IMR-90 (cell line): Measurements from ENCODE around the gene FOXP1. TPM values are rescaled to one million over a fixed set of nuclear protein-coding genes. Genes with fewer than 3 reads are reported as not detected.

ENCODE experiments used
- ATAC-seq: fragments of 200-7000 bp; cut with Tn5 transposase; 2 replicates; pipeline ENCODE4 v1.9.1; 2020; ENCODE audit warnings: low read depth, mild to moderate bottlenecking, moderate library complexity
- BruUV-seq: library from RNA; stranded (reverse); fragments of 400-500 nt; replicated peaks from 2 replicates; lab custom pipeline; 2021; lab: Mats Ljungman, UMichigan
- CTCF ChIA-PET: fragments of 300-600 bp; formaldehyde crosslinking; extraction: SDS; loops from one replicate; lab custom pipeline; 2021; ENCODE audit warnings: antibody characterized with exemption; lab: Yijun Ruan, JAX
- POLR2A ChIA-PET: fragments of 300-600 bp; sonication (Branson Sonifier 250); formaldehyde crosslinking; loops from one replicate; lab custom pipeline; 2022; ENCODE audit warnings: antibody characterized with exemption; ENCODE audit not compliant: unreplicated experiment; lab: Charles Lee
- DNase-seq: peaks from one replicate; pipeline ENCODE4 v3.0.0; 2013
- H2AFZ ChIP-seq: replicated peaks from 2 replicates; pipeline ENCODE3; 2013; ENCODE audit warnings: low read length, mild to moderate bottlenecking; ENCODE audit not compliant: poor library complexity
- H2AK5ac ChIP-seq: 2 replicates; pipeline ENCODE4 v1.6.1; 2013; ENCODE audit warnings: low read depth, low read length, inconsistent platforms
- H2AK9ac ChIP-seq: replicated peaks from 2 replicates; pipeline ENCODE3; 2013; ENCODE audit warnings: mild to moderate bottlenecking, low read depth, low read length, moderate library complexity; ENCODE audit not compliant: poor library complexity
- H2BK120ac ChIP-seq: 2 replicates; pipeline ENCODE4 v1.6.1; 2013; ENCODE audit warnings: low read depth, low read length, inconsistent platforms
- H2BK15ac ChIP-seq: 3 replicates; pipeline ENCODE4 v1.6.1; 2013; ENCODE audit warnings: low read depth, low read length, inconsistent platforms
- H2BK20ac ChIP-seq: 2 replicates; pipeline ENCODE4 v1.6.1; 2013; ENCODE audit warnings: low read depth, mild to moderate bottlenecking, inconsistent platforms, low read length, moderate library complexity
- H2BK5ac ChIP-seq: 2 replicates; pipeline ENCODE4 v1.6.1; 2013; ENCODE audit warnings: mild to moderate bottlenecking, low read depth, low read length, inconsistent platforms; ENCODE audit not compliant: poor library complexity, severe bottlenecking
- H3K14ac ChIP-seq: replicated peaks from 2 replicates; pipeline ENCODE4 v1.6.1; 2013; ENCODE audit warnings: low read depth, low read length, inconsistent platforms
- H3K18ac ChIP-seq: 2 replicates; pipeline ENCODE4 v1.6.1; 2013; ENCODE audit warnings: low read depth, low read length, control low read depth
- H3K23ac ChIP-seq: 2 replicates; pipeline ENCODE4 v1.6.1; 2013; ENCODE audit warnings: low read depth, low read length, inconsistent platforms
- H3K27ac ChIP-seq: 2 replicates; pipeline ENCODE4 v1.5.1; 2013; ENCODE audit warnings: mild to moderate bottlenecking, control low read depth, low read length; ENCODE audit not compliant: insufficient read depth
- H3K27me3 ChIP-seq: 2 replicates; pipeline ENCODE4 v1.6.1; 2013; ENCODE audit warnings: low read length; ENCODE audit not compliant: control insufficient read depth, insufficient read depth
- H3K36me3 ChIP-seq: 2 replicates; pipeline ENCODE4 v1.6.1; 2013; ENCODE audit warnings: low read length, mixed read lengths; ENCODE audit not compliant: control insufficient read depth, insufficient read depth
- H3K4ac ChIP-seq: 2 replicates; pipeline ENCODE4 v1.6.1; 2013; ENCODE audit warnings: low read depth, low read length, inconsistent platforms
- H3K4me1 ChIP-seq: 2 replicates; pipeline ENCODE4 v1.6.1; 2013; ENCODE audit warnings: low read length, mixed read lengths; ENCODE audit not compliant: control insufficient read depth, insufficient read depth
- H3K4me2 ChIP-seq: 2 replicates; pipeline ENCODE4 v1.6.1; 2013; ENCODE audit warnings: low read depth, mild to moderate bottlenecking, control low read depth, low read length, moderate library complexity
- H3K4me3 ChIP-seq: 2 replicates; pipeline ENCODE4 v1.5.1; 2013; ENCODE audit warnings: low read depth, mild to moderate bottlenecking, control low read depth, low read length, moderate library complexity; ENCODE audit not compliant: insufficient read depth
- H3K56ac ChIP-seq: 2 replicates; pipeline ENCODE4 v1.6.1; 2013; ENCODE audit warnings: low read length, inconsistent platforms; ENCODE audit not compliant: insufficient read depth; ENCODE audit errors: extremely low read depth
- H3K79me1 ChIP-seq, 2 experiments: 2 replicates each; pipeline ENCODE4 v1.6.1; 2013; ENCODE audit warnings: low read length in 2 of 2, inconsistent platforms in 1 of 2, low read depth in 1 of 2
- H3K9ac ChIP-seq: 2 replicates; pipeline ENCODE4 v1.6.1; 2013; ENCODE audit warnings: low read depth, low read length, control low read depth
- H3K9me1 ChIP-seq: 2 replicates; pipeline ENCODE4 v1.6.1; 2013; ENCODE audit warnings: low read length, inconsistent platforms; ENCODE audit not compliant: insufficient read depth
- H3K9me3 ChIP-seq: 2 replicates; pipeline ENCODE4 v1.6.1; 2013; ENCODE audit warnings: low read length; ENCODE audit not compliant: control insufficient read depth, insufficient read depth
- H4K20me1 ChIP-seq: 2 replicates; pipeline ENCODE4 v1.6.1; 2013; ENCODE audit warnings: low read length, inconsistent platforms; ENCODE audit not compliant: insufficient read depth
- H4K5ac ChIP-seq: 2 replicates; pipeline ENCODE4 v1.6.1; 2013; ENCODE audit warnings: mild to moderate bottlenecking, low read depth, low read length, control low read depth
- H4K8ac ChIP-seq, 2 experiments: 2 replicates each; pipeline ENCODE4 v1.6.1; 2013; ENCODE audit warnings: low read depth in 2 of 2, low read length in 2 of 2, control low read depth in 1 of 2, inconsistent platforms in 1 of 2
- H4K91ac ChIP-seq: 2 replicates; pipeline ENCODE4 v1.6.1; 2013; ENCODE audit warnings: low read depth, low read length, inconsistent platforms; ENCODE audit not compliant: insufficient read depth
- BHLHE40 ChIP-seq: fragments of 150-350 bp; IDR thresholded peaks from 2 replicates; pipeline ENCODE4 v1.6.1; 2016; ENCODE audit warnings: mild to moderate bottlenecking, low read depth, low read length
- CEBPB ChIP-seq: IDR thresholded peaks from 2 replicates; pipeline ENCODE4 v1.6.1; 2012; ENCODE audit warnings: low read depth, low read length, improper control_type of control experiment
- CHD1 ChIP-seq: IDR thresholded peaks from 2 replicates; pipeline ENCODE4 v1.6.1; 2012; ENCODE audit warnings: low read depth, low read length, improper control_type of control experiment
- FOS ChIP-seq: fragments of 150-350 bp; IDR thresholded peaks from 2 replicates; pipeline ENCODE4 v1.6.1; 2016; ENCODE audit warnings: low read depth, low read length
- MAFK ChIP-seq: IDR thresholded peaks from 2 replicates; pipeline ENCODE4 v1.6.1; 2012; ENCODE audit warnings: low read depth, low read length, improper control_type of control experiment
- MAZ ChIP-seq: IDR thresholded peaks from 2 replicates; pipeline ENCODE4 v1.6.1; 2012; ENCODE audit warnings: low read depth, mild to moderate bottlenecking, low read length, improper control_type of control experiment, moderate library complexity, borderline replicate concordance
- NFE2L2 ChIP-seq: fragments of 150-350 bp; IDR thresholded peaks from 2 replicates; pipeline ENCODE4 v1.6.1; 2016; ENCODE audit warnings: low read depth, mild to moderate bottlenecking, low read length
- POLR2A ChIP-seq: IDR thresholded peaks from 2 replicates; pipeline ENCODE4 v1.6.1; 2012; ENCODE audit warnings: mild to moderate bottlenecking, low read depth, low read length
- RAD21 ChIP-seq: IDR thresholded peaks from 2 replicates; pipeline ENCODE4 v1.6.1; 2012; ENCODE audit warnings: low read length, improper control_type of control experiment
- RCOR1 ChIP-seq: IDR thresholded peaks from 2 replicates; pipeline ENCODE4 v1.6.1; 2012; ENCODE audit warnings: mild to moderate bottlenecking, low read length, improper control_type of control experiment; ENCODE audit not compliant: insufficient replicate concordance
- RFX5 ChIP-seq: IDR thresholded peaks from 2 replicates; pipeline ENCODE4 v1.8.0; 2012; ENCODE audit warnings: low read depth, mild to moderate bottlenecking, low read length, moderate library complexity
- SMC3 ChIP-seq: fragments of 150-350 bp; IDR thresholded peaks from 2 replicates; pipeline ENCODE4 v1.6.1; 2016; ENCODE audit warnings: low read depth, mild to moderate bottlenecking, antibody characterized with exemption, low read length, moderate library complexity
- WGBS, 2 experiments: methylation state at CpG; one replicate each; pipeline versions ENCODE4 v1.1.5 to v1.1.7; 2013; ENCODE audit warnings: missing lambda C conversion rate in 2 of 2; ENCODE audit not compliant: insufficient read length in 1 of 2; ENCODE audit errors: extremely low coverage in 2 of 2; 5-methylcytosine and 5-hydroxymethylcytosine counted together
- dilution Hi-C: fragments of 300-500 bp; cut with HindIII; formaldehyde crosslinking; loops from one replicate; pipeline ENCODE4 v1.14.3; 2018; ENCODE audit warnings: low sequenced_read_pairs; ENCODE audit not compliant: unreplicated experiment
- in situ Hi-C: fragments of 300-500 bp; cut with MboI; formaldehyde crosslinking; loops from 3 replicates; pipeline ENCODE4 v1.14.3; 2019; ENCODE audit warnings: low sequenced_read_pairs, inconsistent platforms, mixed read lengths
- intact Hi-C: fragments of 100-400 bp; cut with micrococcal nuclease; formaldehyde crosslinking; loops from 2 replicates; pipeline ENCODE4 v1.10.0; 2022
- polyA plus RNA-seq, 3 experiments: library from polyadenylated mRNA; depleted of rRNA; stranded (reverse); fragments of >200 nt; gene quantifications; 2 replicates each; pipeline ENCODE4 v1.2.3, GENCODE V29; 2012; ENCODE audit warnings: low replicate concordance in 1 of 3
- total RNA-seq: library from RNA; depleted of rRNA; stranded (reverse); fragments of >200 nt; gene quantifications from 2 replicates; pipeline ENCODE4 v1.2.3, GENCODE V29; 2012
- TF ChIP-seq, protein P1 (sequence below): fragments of 150-350 bp; IDR thresholded peaks from 2 replicates; pipeline ENCODE4 v1.6.1; 2016; ENCODE audit warnings: low read depth, mild to moderate bottlenecking, low read length, moderate library complexity, borderline replicate concordance
- TF ChIP-seq, protein P2 (sequence below): fragments of 150-350 bp; IDR thresholded peaks from 2 replicates; pipeline ENCODE4 v1.6.1; 2017; ENCODE audit warnings: mild to moderate bottlenecking, antibody characterized with exemption, low read length, low read depth

FOXP1 gene
- total and polyA plus RNA-seq, 2 of the 4 experiments (the other 2 are of a cell fraction) = 37.0 to 132 TPM

DNA sequence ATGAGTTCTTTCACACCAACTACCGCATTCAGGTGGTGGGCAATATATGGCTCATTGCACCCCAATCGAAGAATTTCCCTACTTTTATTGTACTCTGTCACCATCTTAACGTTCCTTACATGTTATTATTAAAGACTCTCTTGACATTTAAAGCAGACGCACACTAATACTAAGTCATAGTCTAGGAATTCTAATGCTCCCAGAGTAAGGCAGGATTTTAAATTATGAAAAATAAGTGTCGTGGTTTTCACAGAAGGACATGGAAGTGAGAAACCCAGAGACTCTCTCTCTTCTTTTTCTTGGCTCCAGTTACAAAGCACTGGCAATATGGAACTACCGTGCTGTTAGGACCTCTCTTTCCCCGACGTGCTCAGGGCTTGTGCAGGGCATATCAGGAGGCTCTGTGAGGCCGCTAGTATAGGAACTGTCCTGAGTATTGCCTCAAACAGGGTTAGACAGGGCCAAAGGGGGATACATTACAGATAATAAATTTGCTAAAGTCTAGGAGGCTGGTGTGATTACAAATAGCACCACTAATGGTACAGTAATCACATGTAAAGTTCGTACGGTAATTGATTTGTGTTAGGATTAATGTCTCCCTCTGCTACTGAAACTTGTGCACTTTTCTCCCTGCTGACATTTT is 590.8 kb downstream of the FOXP1 start (continued):
- no peak for TF ChIP-seq RFX5

DNA sequence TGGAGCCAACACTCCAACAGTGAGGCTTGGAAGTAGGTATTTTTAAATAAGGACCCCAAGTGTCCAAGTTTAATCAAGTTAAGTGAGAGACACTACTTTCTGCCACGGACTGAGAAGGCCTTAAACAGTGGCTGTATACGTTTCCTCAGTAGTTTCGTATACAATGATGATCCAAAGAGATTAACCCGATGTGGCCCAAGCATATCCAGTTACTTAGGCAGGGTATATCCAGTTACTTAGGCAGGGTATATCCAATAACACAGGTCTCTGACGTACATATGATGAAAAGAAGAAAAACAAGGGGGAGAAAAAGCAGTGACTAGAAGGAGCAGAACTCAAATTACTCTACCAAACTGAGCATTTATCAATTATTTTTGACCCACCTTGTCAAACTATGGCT is 591.4 kb downstream of the FOXP1 start:
- no peak overlapping the region for H2AFZ ChIP-seq
- WGBS, 2 experiments = 73% methylated on average over 3 of the region's 5 CpGs; no CpG with 5 or more reads in 1 of the 2 experiments
- H3K27ac ChIP-seq = peak overlapping the region; percentile 39
- TF ChIP-seq SMC3 (no peak), BHLHE40 (no peak), RAD21 (no peak), MAFK (no peak), MAZ (no peak), FOS (no peak), CEBPB (no peak), RCOR1 (no peak), NFE2L2 (no peak), CHD1 (no peak), RFX5 (no peak), POLR2A (no peak)
- TF ChIP-seq, protein P1, sequence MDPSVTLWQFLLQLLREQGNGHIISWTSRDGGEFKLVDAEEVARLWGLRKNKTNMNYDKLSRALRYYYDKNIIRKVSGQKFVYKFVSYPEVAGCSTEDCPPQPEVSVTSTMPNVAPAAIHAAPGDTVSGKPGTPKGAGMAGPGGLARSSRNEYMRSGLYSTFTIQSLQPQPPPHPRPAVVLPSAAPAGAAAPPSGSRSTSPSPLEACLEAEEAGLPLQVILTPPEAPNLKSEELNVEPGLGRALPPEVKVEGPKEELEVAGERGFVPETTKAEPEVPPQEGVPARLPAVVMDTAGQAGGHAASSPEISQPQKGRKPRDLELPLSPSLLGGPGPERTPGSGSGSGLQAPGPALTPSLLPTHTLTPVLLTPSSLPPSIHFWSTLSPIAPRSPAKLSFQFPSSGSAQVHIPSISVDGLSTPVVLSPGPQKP = no peak
- TF ChIP-seq, protein P2, sequence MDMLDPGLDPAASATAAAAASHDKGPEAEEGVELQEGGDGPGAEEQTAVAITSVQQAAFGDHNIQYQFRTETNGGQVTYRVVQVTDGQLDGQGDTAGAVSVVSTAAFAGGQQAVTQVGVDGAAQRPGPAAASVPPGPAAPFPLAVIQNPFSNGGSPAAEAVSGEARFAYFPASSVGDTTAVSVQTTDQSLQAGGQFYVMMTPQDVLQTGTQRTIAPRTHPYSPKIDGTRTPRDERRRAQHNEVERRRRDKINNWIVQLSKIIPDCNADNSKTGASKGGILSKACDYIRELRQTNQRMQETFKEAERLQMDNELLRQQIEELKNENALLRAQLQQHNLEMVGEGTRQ = no peak

More for the DNA sequence above, 591.4 kb downstream of the FOXP1 start:
- H2BK15ac ChIP-seq = peak overlapping the region; percentile 84; the same call in 2 of the 3 replicates
- H3K4me1 ChIP-seq = peaks cover 18% of the 10 kb centered on the region
- H4K91ac ChIP-seq = peak overlapping the region; percentile 53; the same call in 1 of the 2 replicates
- CTCF ChIA-PET = no interaction called here
- H2AK5ac ChIP-seq = 0 out of 2 replicates have a peak overlapping the region, but pooled peaks have one; percentile 15
- DNase-seq (peak; percentile 83), ATAC-seq (0 out of 2 replicates have a peak, but pooled peaks have one; percentile 32)
- H4K8ac ChIP-seq = peak overlapping the region; percentile 39 to 73
- H4K20me1 ChIP-seq = no peaks in the 10 kb centered on the region
- no peak overlapping the region for H3K9ac ChIP-seq
- peak overlapping the region; percentile 65; the same call in 1 of the 2 replicates for H3K4me2 ChIP-seq
- peak overlapping the region; percentile 52; the same call in 1 of the 2 replicates for H3K4ac ChIP-seq
- dilution Hi-C loops = no loop called here
- H3K36me3 ChIP-seq = peaks cover 36% of the 10 kb centered on the region
- H3K4me3 ChIP-seq = no peak overlapping the region
- in situ Hi-C loops = loop anchor here (10.0 kb wide), 1 partner anchor 593 kb away; the partner anchor contains the start of gene FOXP1
- H3K56ac ChIP-seq = peak overlapping the region; percentile 13; the same call in 1 of the 2 replicates
- peak overlapping the region; percentile 31; the same call in 1 of the 2 replicates for H2BK20ac ChIP-seq
- H3K14ac ChIP-seq = peak overlapping the region; percentile 63
- H3K27me3 ChIP-seq = no peaks in the 10 kb centered on the region
- H3K9me3 ChIP-seq = no peaks in the 10 kb centered on the region
- POLR2A ChIA-PET = no interaction called here
- peak overlapping the region; percentile 71; the same call in 1 of the 2 replicates for H3K23ac ChIP-seq
- no peak overlapping the region for H2AK9ac ChIP-seq
- intact Hi-C loops = no loop called here
- peaks cover 21% of the 10 kb centered on the region; the same call in 1 of the 2 replicates for H3K9me1 ChIP-seq
- H4K5ac ChIP-seq = peak overlapping the region; percentile 79; the same call in 1 of the 2 replicates
- BruUV-seq = no TSS peak
- peak overlapping the region; percentile 89 for H2BK5ac ChIP-seq
- peak overlapping the region; percentile 52; the same call in 1 of the 2 replicates for H2BK120ac ChIP-seq
- H3K79me1 ChIP-seq = peaks cover 60 to 88% of the 10 kb centered on the region in 2 experiments
- peak overlapping the region; percentile 94; the same call in 1 of the 2 replicates for H3K18ac ChIP-seq
